HG03108 (cell line): ENCODE data around the gene ELN.

Source experiments
- ATAC-seq: cut with Tn5 transposase; IDR thresholded peaks from one replicate; pipeline ENCODE4 v1.9.1; 2021; ENCODE audit warnings: moderate library complexity; ENCODE audit not compliant: unreplicated experiment

Gene ELN

GRCh38 chr7:74059681-74060588 is 32.0 kb downstream of the ELN start:
- ATAC-seq: no peak

- ATAC-seq: no peak
These were observed 34.0 kb downstream of the ELN start for GRCh38 chr7:74061840-74062539.

DNA sequence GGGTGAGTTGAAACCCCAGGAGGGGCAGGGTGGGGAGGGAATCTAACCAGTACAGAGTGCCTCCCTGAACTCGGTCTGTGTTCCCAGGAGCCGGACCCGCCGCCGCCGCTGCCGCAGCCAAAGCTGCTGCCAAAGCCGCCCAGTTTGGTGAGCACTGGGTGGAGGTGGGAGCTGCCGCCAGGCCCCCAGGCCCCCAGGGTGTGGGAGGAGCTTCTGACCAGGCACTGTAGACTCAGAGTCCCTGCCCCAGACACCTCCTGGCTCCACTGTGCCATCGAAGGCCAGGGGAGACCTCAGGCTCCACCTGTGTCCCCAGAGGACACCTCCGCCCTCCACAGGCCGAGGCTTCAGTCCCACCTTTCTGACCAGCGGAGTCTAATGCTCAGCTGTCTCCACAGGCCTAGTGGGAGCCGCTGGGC is 35.3 kb downstream of the ELN start:
- ATAC-seq: no peak

DNA sequence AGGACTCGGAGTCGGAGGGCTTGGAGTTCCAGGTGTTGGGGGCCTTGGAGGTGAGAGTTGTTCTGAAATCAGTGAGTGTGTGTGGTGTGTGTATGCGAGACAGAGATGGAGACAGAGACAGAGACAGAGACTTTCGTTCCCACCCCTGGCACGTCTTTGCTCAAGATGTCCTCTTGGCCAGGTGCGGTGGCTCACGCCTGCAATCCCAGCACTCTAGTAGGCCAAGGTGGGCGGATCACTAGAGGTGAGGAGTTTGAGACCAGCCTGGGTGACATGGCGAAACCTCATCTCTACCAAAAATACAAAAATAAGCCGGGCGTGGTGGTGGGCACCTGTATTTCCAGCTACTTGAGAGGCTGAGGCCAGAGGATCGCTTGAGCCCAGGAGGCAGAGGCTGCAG is 35.7 kb downstream of the ELN start:
- no peak for ATAC-seq

GRCh38 chr7:74064696-74065095 is 36.7 kb downstream of the ELN start:
- no peak for ATAC-seq

DNA sequence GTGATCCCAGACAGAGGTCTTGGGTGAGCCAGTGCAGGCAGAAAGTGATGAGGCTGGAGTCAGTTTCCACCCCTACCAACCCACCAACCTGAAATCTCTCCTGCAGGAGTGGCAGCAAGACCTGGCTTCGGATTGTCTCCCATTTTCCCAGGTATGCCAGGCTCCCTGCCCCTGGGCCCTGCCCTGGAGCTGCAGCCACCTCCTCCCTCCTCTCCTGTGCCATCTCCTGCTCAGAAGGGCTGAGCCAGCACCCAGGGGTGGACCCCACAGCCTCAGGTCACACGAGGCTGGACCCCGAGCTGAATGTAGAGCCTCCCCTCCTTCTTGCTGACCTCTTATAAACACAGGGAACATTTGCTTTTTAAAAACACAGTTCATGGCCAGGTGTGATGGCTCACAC is 38.7 kb downstream of the ELN start:
- ATAC-seq: no peak

DNA sequence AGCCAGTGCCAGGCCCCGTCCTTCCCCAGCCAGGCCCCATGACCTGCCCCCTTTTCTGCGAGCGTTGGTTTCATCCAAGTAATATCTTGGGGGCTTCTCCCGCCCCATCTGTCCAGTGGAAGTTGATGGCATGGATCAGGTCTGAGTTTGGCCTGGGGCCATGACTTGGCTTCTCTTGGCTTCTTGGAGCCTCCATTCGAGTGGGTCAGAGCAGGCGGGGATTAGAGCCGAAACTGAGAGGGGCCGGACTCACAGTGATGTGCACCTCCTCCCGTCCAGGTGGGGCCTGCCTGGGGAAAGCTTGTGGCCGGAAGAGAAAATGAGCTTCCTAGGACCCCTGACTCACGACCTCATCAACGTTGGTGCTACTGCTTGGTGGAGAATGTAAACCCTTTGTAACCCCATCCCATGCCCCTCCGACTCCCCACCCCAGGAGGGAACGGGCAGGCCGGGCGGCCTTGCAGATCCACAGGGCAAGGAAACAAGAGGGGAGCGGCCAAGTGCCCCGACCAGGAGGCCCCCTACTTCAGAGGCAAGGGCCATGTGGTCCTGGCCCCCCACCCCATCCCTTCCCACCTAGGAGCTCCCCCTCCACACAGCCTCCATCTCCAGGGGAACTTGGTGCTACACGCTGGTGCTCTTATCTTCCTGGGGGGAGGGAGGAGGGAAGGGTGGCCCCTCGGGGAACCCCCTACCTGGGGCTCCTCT is 40.6 kb downstream of the ELN start:
- no peak for ATAC-seq

GRCh38 chr7:74069086-74069541 is 41.1 kb downstream of the ELN start:
- no peak for ATAC-seq

GRCh38 chr7:74069790-74070618 is 42.0 kb downstream of the ELN start:
- ATAC-seq: no peak

GRCh38 chr7:74070619-74070921 is 42.6 kb downstream of the ELN start:
- ATAC-seq: no peak

GRCh38 chr7:74071121-74071520 is 43.1 kb downstream of the ELN start:
- no peak for ATAC-seq

DNA sequence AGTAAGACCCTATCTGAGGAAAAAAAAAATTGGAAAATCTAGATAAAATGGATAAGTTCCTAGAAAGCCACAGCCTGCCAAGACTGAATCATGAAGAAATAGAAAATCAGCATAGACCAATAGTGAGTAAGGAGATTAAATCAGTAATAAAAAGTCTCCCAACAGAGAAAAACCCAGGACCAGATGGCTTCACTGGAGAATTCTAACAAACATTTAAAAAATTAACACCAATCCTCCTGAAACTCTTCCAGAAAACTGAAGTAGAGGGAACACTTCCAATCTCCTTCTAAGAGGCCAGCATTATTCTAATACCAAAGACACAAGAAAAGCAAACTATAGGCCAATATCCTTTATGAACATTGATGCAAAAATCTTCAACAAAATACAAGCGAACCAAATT is 46.8 kb downstream of the ELN start:
- ATAC-seq: no peak

GRCh38 chr7:74078461-74078860 is 50.5 kb downstream of the ELN start:
- no peak for ATAC-seq

DNA sequence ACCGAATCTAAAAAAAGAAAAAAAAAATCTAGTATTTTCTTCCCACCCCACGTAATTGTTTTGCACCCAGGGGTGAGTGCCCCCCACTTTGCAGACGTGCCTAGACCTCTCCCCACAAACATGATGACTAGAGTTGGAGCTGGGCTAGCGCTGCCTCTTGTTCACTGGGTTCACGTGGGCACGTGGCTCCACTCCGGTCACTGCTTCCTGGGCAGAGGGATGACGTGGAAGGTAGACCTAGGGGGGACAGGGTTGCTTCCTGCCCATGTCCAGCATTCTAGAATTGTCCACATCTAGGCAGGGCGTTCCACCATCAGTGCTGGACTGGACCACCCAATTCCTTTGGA is 54.8 kb downstream of the ELN start:
- no peak for ATAC-seq

DNA sequence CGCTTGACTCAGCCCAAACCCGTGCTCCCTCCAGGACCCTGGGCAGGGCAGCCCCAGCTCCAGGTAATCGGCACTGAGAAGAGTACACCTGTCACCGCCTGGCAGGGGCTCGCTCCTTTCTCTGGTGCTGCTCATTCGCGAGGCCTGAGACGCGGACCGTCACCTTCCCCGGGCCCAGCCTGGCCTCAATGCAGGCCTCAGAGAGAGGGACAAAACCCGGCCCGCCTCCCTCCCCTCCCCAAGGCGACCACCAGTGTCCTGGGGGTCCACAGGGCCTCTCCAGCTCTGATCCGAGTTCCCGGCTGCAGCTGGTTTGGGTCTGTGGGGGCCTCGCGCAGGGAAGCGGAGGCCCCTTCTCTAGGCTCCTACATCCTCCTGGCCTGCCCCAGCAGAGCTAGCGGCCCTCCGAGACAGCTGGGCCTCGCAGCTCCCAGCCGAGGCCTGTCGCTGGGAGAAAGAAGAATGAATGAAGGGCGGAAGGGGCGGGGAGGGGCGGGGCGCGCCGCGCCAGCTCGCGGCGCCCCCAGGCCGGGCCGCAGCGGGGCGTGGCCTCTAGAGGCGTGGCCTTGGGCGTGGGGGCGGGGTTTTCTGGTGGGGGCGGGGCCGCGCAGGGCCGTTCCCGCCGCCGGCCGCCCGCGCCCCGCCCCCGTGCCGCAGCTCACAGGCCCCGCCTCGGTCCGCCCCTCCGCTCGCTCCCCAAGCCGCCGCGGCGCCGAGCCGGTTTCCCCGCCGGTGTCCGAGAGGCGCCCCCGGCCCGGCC is 55.3 kb downstream of the ELN start, which contains the start of gene LIMK1:
Gene LIMK1, plus strand, starts transcription at position 688 of the 760 bp plus-strand sequence. CDS start 187 bp downstream, outside the sequence.
- peak; percentile 84 for ATAC-seq

GRCh38 chr7:74083928-74084721 is 56.2 kb downstream of the ELN start:
- ATAC-seq: peak; percentile 22

DNA sequence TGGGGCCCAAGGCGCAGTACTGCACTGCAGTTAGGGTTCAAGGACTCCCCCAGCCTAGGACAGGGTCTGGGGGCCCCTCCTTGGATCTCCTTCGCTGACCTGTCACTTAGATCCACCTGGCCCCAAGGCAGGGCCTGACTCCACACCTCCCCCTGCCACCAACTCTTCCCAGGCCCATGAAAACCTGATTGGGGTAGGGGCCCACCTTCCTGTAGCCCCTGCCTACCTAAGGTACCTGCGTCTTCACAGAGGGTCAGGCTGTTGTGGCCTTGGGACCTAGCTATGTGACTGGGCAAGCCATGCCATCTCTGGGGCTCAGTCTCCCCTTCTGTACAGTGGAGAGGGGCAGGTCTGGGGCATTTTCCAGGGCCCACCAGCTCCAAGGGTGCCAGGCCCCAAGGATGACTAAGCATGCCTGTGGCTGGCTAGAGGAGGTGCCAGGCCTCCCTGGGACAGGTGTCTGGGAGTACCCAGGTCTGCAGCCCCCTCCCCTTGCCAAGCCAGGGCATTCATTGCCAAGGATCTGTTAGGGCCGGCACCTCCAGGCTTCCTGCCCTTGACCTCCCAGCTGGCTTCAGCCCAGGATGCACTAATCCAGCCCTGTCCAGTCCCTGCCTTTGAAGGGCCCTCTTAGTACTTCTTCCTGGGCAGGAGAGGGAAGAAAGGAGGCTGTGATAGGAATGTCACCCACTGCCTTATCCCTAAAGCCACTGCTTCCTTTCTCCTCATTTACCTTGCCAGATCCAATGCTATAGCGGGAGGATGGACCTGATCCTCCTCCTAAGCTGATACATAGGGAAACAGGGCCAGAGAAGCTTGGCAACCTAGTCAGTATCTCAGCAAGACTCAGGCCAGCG is 57.0 kb downstream of the ELN start:
- no peak for ATAC-seq

DNA sequence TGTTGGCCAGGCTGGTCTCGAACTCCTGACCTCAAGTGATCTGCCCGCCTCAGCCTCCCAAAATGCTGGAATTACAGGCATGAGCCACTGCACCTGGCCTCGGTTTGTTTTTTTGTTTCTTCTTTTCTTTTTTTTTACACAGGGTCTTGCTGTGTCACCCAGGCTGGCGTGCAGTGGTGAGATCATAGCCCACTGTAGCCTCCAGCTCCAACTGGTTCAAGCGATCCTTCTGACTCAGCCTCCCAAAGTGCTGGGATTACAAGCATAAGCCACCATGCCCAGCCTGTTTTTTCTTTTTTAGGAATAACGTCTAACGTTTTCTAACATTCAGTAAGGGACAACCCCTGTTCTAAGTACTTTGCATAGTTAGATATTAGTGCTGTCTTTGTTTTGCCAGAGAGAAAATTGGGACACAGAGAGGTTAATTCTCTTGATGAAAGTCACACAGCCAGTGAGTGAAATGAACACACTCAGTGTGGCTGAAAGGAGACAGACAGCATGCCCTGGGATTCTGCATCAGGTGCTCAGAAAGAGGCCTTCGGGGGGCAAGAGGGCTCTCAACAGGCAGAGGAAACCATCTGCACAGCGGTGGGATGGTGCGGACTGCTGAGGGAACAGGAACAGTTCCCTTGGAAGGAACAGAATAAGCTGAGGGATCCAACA is 59.9 kb downstream of the ELN start:
- no peak for ATAC-seq
